ENCODE measurements around the gene RGS12. TPM values are rescaled to one million over a fixed set of nuclear protein-coding genes. Genes with fewer than 3 reads are reported as not detected.

RGS12 gene
- total RNA-seq, 2 donors from 2014 or later, result 45.2 to 48.6 TPM

- no peak overlapping the region for H3K27ac Mint-ChIP-seq
Observed at GRCh38 chr4:3332498-3332897, 39.7 kb downstream of the RGS12 start.

GRCh38 chr4:3334316-3334715 is 41.5 kb downstream of the RGS12 start:
- H3K27me3 ChIP-seq (ENCODE audit: control insufficient read depth, insufficient read depth, low read length, poor library complexity, severe bottlenecking), result no peaks in the 10 kb centered on the region
- no peaks in the 10 kb centered on the region for H3K9me3 Mint-ChIP-seq
- H3K36me3 ChIP-seq (ENCODE audit: control insufficient read depth, insufficient read depth, low read length), result peaks cover 5% of the 10 kb centered on the region
- peaks cover 23% of the 10 kb centered on the region for H3K4me1 Mint-ChIP-seq
- H3K27ac Mint-ChIP-seq, result no peak overlapping the region
- no peaks in the 10 kb centered on the region for H3K9me3 ChIP-seq (ENCODE audit: control insufficient read depth, low read length)
- TF ChIP-seq, protein P1, sequence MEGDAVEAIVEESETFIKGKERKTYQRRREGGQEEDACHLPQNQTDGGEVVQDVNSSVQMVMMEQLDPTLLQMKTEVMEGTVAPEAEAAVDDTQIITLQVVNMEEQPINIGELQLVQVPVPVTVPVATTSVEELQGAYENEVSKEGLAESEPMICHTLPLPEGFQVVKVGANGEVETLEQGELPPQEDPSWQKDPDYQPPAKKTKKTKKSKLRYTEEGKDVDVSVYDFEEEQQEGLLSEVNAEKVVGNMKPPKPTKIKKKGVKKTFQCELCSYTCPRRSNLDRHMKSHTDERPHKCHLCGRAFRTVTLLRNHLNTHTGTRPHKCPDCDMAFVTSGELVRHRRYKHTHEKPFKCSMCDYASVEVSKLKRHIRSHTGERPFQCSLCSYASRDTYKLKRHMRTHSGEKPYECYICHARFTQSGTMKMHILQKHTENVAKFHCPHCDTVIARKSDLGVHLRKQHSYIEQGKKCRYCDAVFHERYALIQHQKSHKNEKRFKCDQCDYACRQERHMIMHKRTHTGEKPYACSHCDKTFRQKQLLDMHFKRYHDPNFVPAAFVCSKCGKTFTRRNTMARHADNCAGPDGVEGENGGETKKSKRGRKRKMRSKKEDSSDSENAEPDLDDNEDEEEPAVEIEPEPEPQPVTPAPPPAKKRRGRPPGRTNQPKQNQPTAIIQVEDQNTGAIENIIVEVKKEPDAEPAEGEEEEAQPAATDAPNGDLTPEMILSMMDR (conservative IDR thresholded peaks at IDR 0.05), result no peak
- peaks cover 10% of the 10 kb centered on the region for H3K36me3 Mint-ChIP-seq (ENCODE audit: low read depth)
- DNase-seq, result no peak
- H3K4me1 ChIP-seq (ENCODE audit: control insufficient read depth, insufficient read depth, low read length), result no peaks in the 10 kb centered on the region
- no peak overlapping the region for H3K27ac ChIP-seq (ENCODE audit: low read depth, low read length)
- no peaks in the 10 kb centered on the region for H3K27me3 Mint-ChIP-seq (ENCODE audit: insufficient read depth)
- H3K9ac ChIP-seq (ENCODE audit: extremely low read depth, low read length, poor library complexity, severe bottlenecking), result no peak overlapping the region
- H3K4me3 ChIP-seq (ENCODE audit: low read length), result no peak overlapping the region
- no peak overlapping the region for H3K4me3 Mint-ChIP-seq
- 67 to 100% methylated on average over 1 to 3 of the region's 3 CpGs for WGBS, 2 experiments (ENCODE audit: insufficient coverage in 1 of 2, insufficient read length in 1 of 2)

More at GRCh38 chr4:3332498-3332897, 39.7 kb downstream of the RGS12 start:
- H3K4me3 Mint-ChIP-seq, result no peak overlapping the region
- no peaks in the 10 kb centered on the region for H3K27me3 ChIP-seq (ENCODE audit: control insufficient read depth, insufficient read depth, low read length, poor library complexity, severe bottlenecking)
- H3K4me3 ChIP-seq (ENCODE audit: low read length), result no peak overlapping the region
- TF ChIP-seq, protein P1 (conservative IDR thresholded peaks at IDR 0.05), result no peak
- no peaks in the 10 kb centered on the region for H3K4me1 ChIP-seq (ENCODE audit: control insufficient read depth, insufficient read depth, low read length)
- peaks cover 5% of the 10 kb centered on the region for H3K36me3 ChIP-seq (ENCODE audit: control insufficient read depth, insufficient read depth, low read length)
- H3K9me3 ChIP-seq (ENCODE audit: control insufficient read depth, low read length), result no peaks in the 10 kb centered on the region
- H3K27ac ChIP-seq (ENCODE audit: low read depth, low read length), result no peak overlapping the region
- H3K36me3 Mint-ChIP-seq (ENCODE audit: low read depth), result peaks cover 10% of the 10 kb centered on the region
- WGBS, 2 experiments (ENCODE audit: insufficient coverage in 1 of 2, insufficient read length in 1 of 2), result 87 to 88% methylated on average over 6 to 9 of the region's 9 CpGs
- DNase-seq, result peak; percentile 35
- no peaks in the 10 kb centered on the region for H3K27me3 Mint-ChIP-seq (ENCODE audit: insufficient read depth)
- H3K9ac ChIP-seq (ENCODE audit: extremely low read depth, low read length, poor library complexity, severe bottlenecking), result no peak overlapping the region
- no peaks in the 10 kb centered on the region for H3K9me3 Mint-ChIP-seq
- peaks cover 29% of the 10 kb centered on the region for H3K4me1 Mint-ChIP-seq

- TF ChIP-seq, protein P1 (conservative IDR thresholded peaks at IDR 0.05), result no peak
- WGBS, 2 experiments (ENCODE audit: insufficient coverage in 1 of 2, insufficient read length in 1 of 2), result 92 to 95% methylated on average over 6 to 10 of the region's 10 CpGs
- Mint-ChIP-seq H3K4me3 (no peak overlapping the region), H3K27ac (no peak overlapping the region), H3K27me3 (ENCODE audit: insufficient read depth) (no peaks in the 10 kb centered on the region), H3K36me3 (ENCODE audit: low read depth) (peaks cover 10% of the 10 kb centered on the region), H3K4me1 (peaks cover 19% of the 10 kb centered on the region), H3K9me3 (no peaks in the 10 kb centered on the region)
- peak; percentile 16 for DNase-seq
- no peaks in the 10 kb centered on the region for H3K4me1 ChIP-seq (ENCODE audit: control insufficient read depth, insufficient read depth, low read length)
- no peak overlapping the region for H3K27ac ChIP-seq (ENCODE audit: low read depth, low read length)
- H3K4me3 ChIP-seq (ENCODE audit: low read length), result no peak overlapping the region
- no peak overlapping the region for H3K9ac ChIP-seq (ENCODE audit: extremely low read depth, low read length, poor library complexity, severe bottlenecking)
- H3K27me3 ChIP-seq (ENCODE audit: control insufficient read depth, insufficient read depth, low read length, poor library complexity, severe bottlenecking), result no peaks in the 10 kb centered on the region
- H3K36me3 ChIP-seq (ENCODE audit: control insufficient read depth, insufficient read depth, low read length), result peaks cover 5% of the 10 kb centered on the region
- no peaks in the 10 kb centered on the region for H3K9me3 ChIP-seq (ENCODE audit: control insufficient read depth, low read length)
Observed at GRCh38 chr4:3335385-3335784, 42.6 kb downstream of the RGS12 start.

Measured in endodermal cell (in vitro differentiated cells).